Endodermal cell (in vitro differentiated cells): ENCODE results near the gene TICAM2. TPM values are rescaled to one million over a fixed set of nuclear protein-coding genes. Genes with fewer than 3 reads are reported as not detected.

Experiments used
- DNase-seq: peaks from one replicate; pipeline ENCODE4 v3.0.0-alpha.2; 2017
- H3K27ac ChIP-seq: 2 replicates; pipeline ENCODE4 v1.5.1; 2013; ENCODE audit warnings: mild to moderate bottlenecking, low read depth, low read length, moderate library complexity
- H3K27me3 ChIP-seq: 2 replicates; pipeline ENCODE4 v1.6.1; 2013; ENCODE audit warnings: mild to moderate bottlenecking, low read length, moderate library complexity; ENCODE audit not compliant: insufficient read depth, control insufficient read depth, poor library complexity, severe bottlenecking
- H3K36me3 ChIP-seq: 2 replicates; pipeline ENCODE4 v1.7.0; 2013; ENCODE audit warnings: mild to moderate bottlenecking, low read length, moderate library complexity; ENCODE audit not compliant: control insufficient read depth, insufficient read depth
- H3K4me1 ChIP-seq: one replicate; pipeline ENCODE4 v1.7.0; 2013; ENCODE audit warnings: low read length; ENCODE audit not compliant: control insufficient read depth, insufficient read depth
- H3K4me3 ChIP-seq: 2 replicates; pipeline ENCODE4 v1.5.1; 2013; ENCODE audit warnings: mild to moderate bottlenecking, low read length, moderate library complexity
- H3K9ac ChIP-seq: 2 replicates; pipeline ENCODE4 v1.6.1; 2013; ENCODE audit warnings: mild to moderate bottlenecking, low read length, moderate library complexity; ENCODE audit not compliant: poor library complexity, severe bottlenecking; ENCODE audit errors: extremely low read depth
- H3K9me3 ChIP-seq: 2 replicates; pipeline ENCODE4 v1.6.1; 2013; ENCODE audit warnings: mild to moderate bottlenecking, low read length, moderate library complexity; ENCODE audit not compliant: control insufficient read depth
- H3K27ac Mint-ChIP-seq: 2 replicates; pipeline ENCODE4 v1.8.0; 2020; ENCODE audit warnings: mixed read lengths
- H3K27me3 Mint-ChIP-seq: 2 replicates; pipeline ENCODE4 v1.8.0; 2021; ENCODE audit warnings: mild to moderate bottlenecking, mixed read lengths; ENCODE audit not compliant: insufficient read depth
- H3K36me3 Mint-ChIP-seq: 2 replicates; pipeline ENCODE4 v1.8.0; 2020; ENCODE audit warnings: low read depth, mixed read lengths
- H3K4me1 Mint-ChIP-seq: 2 replicates; pipeline ENCODE4 v1.8.0; 2020; ENCODE audit warnings: mixed read lengths
- H3K4me3 Mint-ChIP-seq: 2 replicates; pipeline ENCODE4 v1.8.0; 2020; ENCODE audit warnings: mild to moderate bottlenecking, moderate library complexity, mixed read lengths
- H3K9me3 Mint-ChIP-seq: 2 replicates; pipeline ENCODE4 v1.8.0; 2020; ENCODE audit warnings: mild to moderate bottlenecking, mixed read lengths
- WGBS, 2 experiments: methylation state at CpG; one replicate each; pipeline versions ENCODE4 v1.1.5 to v1.1.7; 2013; ENCODE audit warnings: missing lambda C conversion rate in 2 of 2, mixed read lengths in 1 of 2; ENCODE audit not compliant: insufficient coverage in 1 of 2, insufficient read length in 1 of 2; 5-methylcytosine and 5-hydroxymethylcytosine counted together
- total RNA-seq, 2 donors: library from RNA; stranded (reverse); fragmentation: NEBNext Ultra II Directional in 1 of 2; extraction: Animal tissue kit (Norgen Biotek cat#: 25700) in 1 of 2; gene quantifications; 2 replicates in 1 of 2; 3 replicates in 1 of 2; pipeline ENCODE4 v1.2.1, GENCODE V29; 2021
- TF ChIP-seq, protein P1 (sequence below): fragments of 200-600 bp; sonication (generic); conservative IDR thresholded peaks from 2 replicates; pipeline ENCODE4 v1.5.0; 2021; ENCODE audit warnings: antibody characterized with exemption, mild to moderate bottlenecking

TICAM2 gene
- total RNA-seq, 2 donors from 2014 or later = 0.84 to 1.5 TPM

DNA sequence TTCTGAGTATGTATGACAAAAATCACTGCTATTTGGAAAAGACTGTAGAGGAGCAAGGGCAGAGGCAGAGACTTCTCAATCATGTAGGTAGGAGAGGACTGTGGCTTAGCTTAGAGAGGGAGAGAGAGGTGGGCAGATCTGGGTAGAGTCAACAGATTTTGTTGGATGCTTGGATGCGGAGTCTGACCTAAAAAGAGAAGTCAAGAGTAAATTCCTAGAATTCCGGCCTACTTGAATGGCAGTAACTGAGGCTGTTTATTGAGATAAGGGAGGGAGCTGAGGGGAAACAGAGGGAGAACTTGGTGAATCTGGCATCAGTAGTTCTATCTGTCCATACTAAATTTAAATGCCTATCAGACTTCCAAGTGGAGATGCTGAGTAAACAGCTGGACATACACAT lies 2.4 kb downstream of the TICAM2 start:
- Histone ChIP-seq H3K9ac (no peak overlapping the region), H3K4me1 (no peaks in the 10 kb centered on the region), H3K4me3 (no peak overlapping the region), H3K36me3 (peaks cover 13% of the 10 kb centered on the region), H3K27me3 (no peaks in the 10 kb centered on the region), H3K27ac (no peak overlapping the region), H3K9me3 (no peaks in the 10 kb centered on the region)
- H3K27me3 Mint-ChIP-seq = no peaks in the 10 kb centered on the region
- peaks cover 3% of the 10 kb centered on the region for H3K4me1 Mint-ChIP-seq
- no peak overlapping the region for H3K4me3 Mint-ChIP-seq
- H3K27ac Mint-ChIP-seq = no peak overlapping the region
- TF ChIP-seq, protein P1, sequence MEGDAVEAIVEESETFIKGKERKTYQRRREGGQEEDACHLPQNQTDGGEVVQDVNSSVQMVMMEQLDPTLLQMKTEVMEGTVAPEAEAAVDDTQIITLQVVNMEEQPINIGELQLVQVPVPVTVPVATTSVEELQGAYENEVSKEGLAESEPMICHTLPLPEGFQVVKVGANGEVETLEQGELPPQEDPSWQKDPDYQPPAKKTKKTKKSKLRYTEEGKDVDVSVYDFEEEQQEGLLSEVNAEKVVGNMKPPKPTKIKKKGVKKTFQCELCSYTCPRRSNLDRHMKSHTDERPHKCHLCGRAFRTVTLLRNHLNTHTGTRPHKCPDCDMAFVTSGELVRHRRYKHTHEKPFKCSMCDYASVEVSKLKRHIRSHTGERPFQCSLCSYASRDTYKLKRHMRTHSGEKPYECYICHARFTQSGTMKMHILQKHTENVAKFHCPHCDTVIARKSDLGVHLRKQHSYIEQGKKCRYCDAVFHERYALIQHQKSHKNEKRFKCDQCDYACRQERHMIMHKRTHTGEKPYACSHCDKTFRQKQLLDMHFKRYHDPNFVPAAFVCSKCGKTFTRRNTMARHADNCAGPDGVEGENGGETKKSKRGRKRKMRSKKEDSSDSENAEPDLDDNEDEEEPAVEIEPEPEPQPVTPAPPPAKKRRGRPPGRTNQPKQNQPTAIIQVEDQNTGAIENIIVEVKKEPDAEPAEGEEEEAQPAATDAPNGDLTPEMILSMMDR = no peak
- H3K36me3 Mint-ChIP-seq = peaks cover 5% of the 10 kb centered on the region
- no peak for DNase-seq
- H3K9me3 Mint-ChIP-seq = no peaks in the 10 kb centered on the region
- 89 to 100% methylated on average over 2 of the region's 2 CpGs for WGBS, 2 experiments

DNA sequence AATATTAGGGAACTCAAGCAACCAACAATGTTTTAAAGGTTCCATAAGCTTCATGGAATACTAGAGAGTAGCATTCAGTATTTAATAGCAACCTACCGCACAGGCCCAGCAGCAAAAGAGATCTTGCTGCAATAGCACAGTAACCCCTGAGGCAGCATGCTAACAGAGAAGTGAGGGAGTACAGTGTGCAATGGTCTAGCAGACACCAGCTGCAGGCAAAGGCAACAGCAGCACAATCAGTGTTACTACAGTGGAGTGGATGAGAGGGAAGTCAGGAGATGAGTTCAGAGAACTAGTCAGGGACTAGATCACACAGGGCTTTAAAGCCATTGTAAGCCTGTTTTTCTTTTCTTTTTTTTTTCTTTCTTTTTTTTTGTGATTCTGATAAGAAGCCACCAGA lies 2.8 kb downstream of the TICAM2 start:
- Mint-ChIP-seq H3K36me3 (peaks cover 3% of the 10 kb centered on the region), H3K9me3 (no peaks in the 10 kb centered on the region), H3K4me1 (peaks cover 3% of the 10 kb centered on the region), H3K4me3 (no peak overlapping the region), H3K27me3 (no peaks in the 10 kb centered on the region), H3K27ac (no peak overlapping the region)
- H3K36me3 ChIP-seq = peaks cover 8% of the 10 kb centered on the region
- TF ChIP-seq, protein P1 = no peak
- no peak overlapping the region for H3K9ac ChIP-seq
- H3K9me3 ChIP-seq = no peaks in the 10 kb centered on the region
- no peaks in the 10 kb centered on the region for H3K27me3 ChIP-seq
- WGBS, 2 experiments = 92 to 100% methylated on average over 1 of the region's 1 CpG
- H3K27ac ChIP-seq = no peak overlapping the region
- DNase-seq = no peak
- H3K4me1 ChIP-seq = no peaks in the 10 kb centered on the region
- H3K4me3 ChIP-seq = no peak overlapping the region

DNA sequence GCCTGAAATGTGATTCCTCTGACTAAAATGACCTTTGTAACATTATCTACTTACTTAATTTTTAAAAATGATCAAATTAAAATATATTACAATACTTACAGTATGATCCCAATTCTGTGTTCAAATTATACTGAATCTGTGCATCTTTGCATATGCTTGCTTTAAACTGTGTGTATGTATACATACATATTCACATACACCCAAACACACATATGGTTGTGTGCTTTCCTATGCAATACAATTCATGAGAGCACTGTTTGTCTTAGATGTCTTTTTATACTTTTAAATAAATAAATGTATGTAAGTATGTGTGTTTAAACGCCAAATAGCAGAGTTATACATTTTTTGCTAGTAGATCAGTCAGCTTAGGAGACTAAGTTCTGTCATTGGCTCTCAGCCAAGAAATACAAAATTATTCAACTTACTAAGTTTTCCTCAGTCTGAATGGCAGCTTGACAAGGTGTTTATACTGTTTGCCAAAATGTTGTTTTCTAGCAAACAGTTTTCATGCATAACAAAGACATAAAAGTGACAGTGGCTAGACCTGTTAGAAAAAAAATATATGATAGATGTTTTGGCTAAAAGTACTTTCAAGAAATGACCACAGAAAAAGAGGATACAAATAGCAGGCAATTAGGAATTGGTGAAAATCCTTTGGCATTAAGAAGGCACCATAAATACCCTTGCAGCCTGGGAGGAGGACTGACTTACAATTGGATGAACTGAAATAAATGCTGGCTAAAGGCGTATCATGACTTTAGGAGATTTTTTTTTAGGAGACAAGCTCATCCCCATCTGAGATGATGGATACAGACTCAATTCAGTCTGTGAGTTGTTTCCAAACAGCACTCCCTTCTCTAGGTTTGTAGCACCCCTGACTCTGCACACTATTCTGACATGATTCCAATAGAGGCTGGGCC lies 7.9 kb downstream of the TICAM2 start:
- H3K27ac ChIP-seq = no peak overlapping the region
- H3K4me1 ChIP-seq = no peaks in the 10 kb centered on the region
- Mint-ChIP-seq H3K27ac (no peak overlapping the region), H3K9me3 (no peaks in the 10 kb centered on the region), H3K36me3 (no peaks in the 10 kb centered on the region), H3K4me3 (no peak overlapping the region), H3K27me3 (no peaks in the 10 kb centered on the region), H3K4me1 (no peaks in the 10 kb centered on the region)
- H3K36me3 ChIP-seq = no peaks in the 10 kb centered on the region
- H3K9ac ChIP-seq = no peak overlapping the region
- TF ChIP-seq, protein P1 = no peak
- DNase-seq = no peak
- H3K9me3 ChIP-seq = no peaks in the 10 kb centered on the region
- H3K4me3 ChIP-seq = no peak overlapping the region
- WGBS, 2 experiments = 78 to 79% methylated on average over 1 to 2 of the region's 2 CpGs
- H3K27me3 ChIP-seq = no peaks in the 10 kb centered on the region
